ENCODE measurements around the gene ZDHHC13.

Gene ZDHHC13, protein sequence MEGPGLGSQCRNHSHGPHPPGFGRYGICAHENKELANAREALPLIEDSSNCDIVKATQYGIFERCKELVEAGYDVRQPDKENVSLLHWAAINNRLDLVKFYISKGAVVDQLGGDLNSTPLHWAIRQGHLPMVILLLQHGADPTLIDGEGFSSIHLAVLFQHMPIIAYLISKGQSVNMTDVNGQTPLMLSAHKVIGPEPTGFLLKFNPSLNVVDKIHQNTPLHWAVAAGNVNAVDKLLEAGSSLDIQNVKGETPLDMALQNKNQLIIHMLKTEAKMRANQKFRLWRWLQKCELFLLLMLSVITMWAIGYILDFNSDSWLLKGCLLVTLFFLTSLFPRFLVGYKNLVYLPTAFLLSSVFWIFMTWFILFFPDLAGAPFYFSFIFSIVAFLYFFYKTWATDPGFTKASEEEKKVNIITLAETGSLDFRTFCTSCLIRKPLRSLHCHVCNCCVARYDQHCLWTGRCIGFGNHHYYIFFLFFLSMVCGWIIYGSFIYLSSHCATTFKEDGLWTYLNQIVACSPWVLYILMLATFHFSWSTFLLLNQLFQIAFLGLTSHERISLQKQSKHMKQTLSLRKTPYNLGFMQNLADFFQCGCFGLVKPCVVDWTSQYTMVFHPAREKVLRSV
- long read RNA-seq, donor 1, partial matches to known transcripts, result 5 of 8 reads
- long read RNA-seq, donor 1, other reads (novel, unspliced or antisense), result 0 of 8 reads
- long read RNA-seq, donor 2, partial matches to known transcripts, result 0 of 3 reads
- long read RNA-seq, donor 2, other reads (novel, unspliced or antisense), result 0 of 3 reads
- long read RNA-seq, donor 3, partial matches to known transcripts, result 5 of 6 reads
- long read RNA-seq, donor 3, other reads (novel, unspliced or antisense), result 0 of 6 reads
- long read RNA-seq, donor 4, result 0 reads
- long read RNA-seq, donor 5, transcript ZDHHC13-202 (17 exons, 2,445 nt), result major isoform, 6 of 7 reads
- long read RNA-seq, donor 5, partial matches to known transcripts, result 0 of 7 reads
- long read RNA-seq, donor 5, other reads (novel, unspliced or antisense), result 0 of 7 reads
- long read RNA-seq, donor 6, partial matches to known transcripts, result 6 of 9 reads
- long read RNA-seq, donor 6, other reads (novel, unspliced or antisense), result 0 of 9 reads
- long read RNA-seq, donor 7, partial matches to known transcripts, result 0 of 2 reads
- long read RNA-seq, donor 7, other reads (novel, unspliced or antisense), result 0 of 2 reads
- long read RNA-seq, donor 8, partial matches to known transcripts, result 0 of 2 reads
- long read RNA-seq, donor 8, other reads (novel, unspliced or antisense), result 0 of 2 reads

DNA sequence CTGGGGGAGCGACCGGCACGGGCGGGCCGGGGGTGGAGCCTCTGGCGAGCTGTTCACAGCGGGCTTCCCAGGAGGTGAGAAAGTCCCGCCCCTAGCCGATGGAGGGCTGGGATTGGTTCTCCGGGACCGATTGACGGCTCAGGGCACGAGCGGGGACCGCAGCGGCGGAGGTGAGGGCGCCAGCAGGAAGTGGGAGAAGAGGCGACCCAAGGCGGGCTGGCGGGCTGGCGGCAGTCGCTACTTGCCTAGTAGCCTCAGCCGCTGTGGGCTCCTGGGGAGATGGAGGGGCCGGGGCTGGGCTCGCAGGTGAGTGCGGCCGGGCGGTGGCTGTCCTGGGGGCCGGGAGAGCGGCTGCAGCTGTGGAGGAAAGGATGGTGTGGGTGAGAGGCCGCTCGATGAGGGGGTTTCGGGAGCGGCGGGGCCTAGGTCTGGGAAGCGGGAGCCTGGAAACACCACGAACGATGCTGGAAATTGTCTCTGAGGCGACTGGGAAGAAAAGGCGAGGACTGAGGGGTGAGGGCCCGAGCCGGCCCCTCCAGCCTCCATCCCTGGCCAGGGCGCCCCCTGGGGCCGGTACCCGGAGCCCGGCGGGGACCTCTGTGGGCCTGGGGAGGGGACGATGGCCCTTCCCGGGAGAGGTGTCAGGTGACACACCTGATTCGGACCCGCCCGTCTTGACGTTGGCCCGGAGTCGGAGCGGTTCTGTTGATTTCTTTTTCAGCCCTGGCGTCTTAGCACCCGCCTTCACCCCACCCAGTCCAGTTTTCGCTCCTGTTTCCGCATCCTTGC lies at the start of gene ZDHHC13:
TSS of gene ZDHHC13 (plus strand) at position 198 of the 789 bp plus-strand sequence. CDS start at position 280, 82 bp downstream.
- peak; percentile 83 for DNase-seq

DNA sequence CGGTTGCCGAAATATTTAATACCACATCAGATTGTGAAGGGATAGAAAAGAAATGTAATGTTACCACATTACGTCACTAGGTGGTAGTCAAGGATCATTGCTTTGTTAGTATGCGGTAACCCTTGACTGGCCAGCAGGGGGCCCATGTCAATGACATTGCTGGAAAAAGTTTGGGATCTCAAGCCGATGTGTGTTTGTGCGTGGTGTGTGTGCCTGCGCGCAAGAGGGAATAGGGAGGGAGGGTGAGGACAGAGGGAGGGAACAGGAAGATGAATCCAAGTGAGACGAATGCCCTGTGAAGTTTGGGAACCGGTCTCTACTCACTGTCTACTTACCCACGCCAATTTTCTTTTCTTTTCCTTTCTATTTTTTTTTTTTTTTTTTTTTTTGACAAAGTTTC lies 45.7 kb upstream of the ZDHHC13 start:
- peak; percentile 53 for DNase-seq

DNA sequence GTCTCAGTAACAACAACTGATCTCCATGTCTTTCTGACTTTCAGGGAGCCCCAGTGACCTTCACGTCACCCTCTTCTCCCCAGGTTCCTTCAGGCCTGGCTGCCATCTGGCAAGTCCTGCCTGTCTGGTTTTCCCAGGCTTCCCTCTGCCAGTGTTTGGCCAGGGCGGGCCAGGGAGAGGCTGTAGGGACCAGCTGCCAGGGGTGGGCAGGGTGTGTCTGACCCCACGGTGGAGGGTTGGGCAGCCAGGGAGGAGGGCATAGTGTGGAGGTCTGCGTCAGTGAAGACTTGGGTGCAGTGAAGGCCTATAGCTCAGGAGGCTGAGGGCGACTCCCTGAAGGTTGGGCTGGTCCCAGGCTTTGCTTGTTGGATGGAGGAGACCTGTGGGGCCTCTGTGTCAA lies 44.5 kb upstream of the ZDHHC13 start:
- no peak for DNase-seq

DNA sequence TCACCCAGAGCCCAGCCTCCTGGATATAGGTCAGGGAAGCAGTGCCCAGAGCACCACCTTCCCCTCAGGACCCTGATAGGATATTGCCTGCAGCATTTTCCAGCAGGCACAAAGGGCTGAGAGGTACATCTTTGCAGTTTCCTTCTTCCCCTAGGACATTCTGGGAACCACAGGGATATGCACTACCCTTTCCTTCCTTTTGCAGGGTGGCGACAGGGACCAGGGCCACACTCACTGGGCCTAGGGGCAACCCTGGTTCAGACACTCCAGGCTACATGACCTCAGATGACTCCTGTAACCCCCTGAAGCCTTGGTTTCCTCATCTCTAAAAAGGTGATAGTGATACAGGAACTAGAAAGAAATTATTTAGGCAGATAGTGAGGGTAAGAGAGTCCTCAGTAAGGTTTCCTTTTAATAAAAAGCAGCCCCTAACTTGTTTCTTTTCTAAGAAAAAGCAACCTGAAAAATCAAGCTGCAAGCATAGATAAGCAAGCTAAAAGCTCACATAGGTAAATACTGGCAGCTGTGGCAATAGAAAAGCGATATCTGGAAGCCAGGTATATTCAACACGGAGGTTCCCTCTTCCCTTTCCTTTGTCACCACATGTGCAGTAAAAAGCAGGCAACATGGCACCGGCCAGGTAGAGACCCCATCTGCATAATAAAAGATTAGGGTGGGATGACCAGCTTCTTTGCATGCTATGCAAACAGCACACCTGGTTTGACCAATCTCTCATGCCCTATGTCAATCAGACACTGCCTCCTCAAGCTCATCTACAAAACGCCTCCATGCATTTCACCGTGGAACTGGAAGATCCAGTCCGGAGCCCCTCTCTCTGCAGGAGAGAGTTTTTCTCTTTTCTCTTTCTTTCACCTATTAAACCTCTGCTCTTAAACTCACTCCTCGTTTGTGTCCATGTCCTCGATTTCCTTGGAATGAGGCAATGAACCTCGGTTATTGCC lies 43.2 kb upstream of the ZDHHC13 start:
- DNase-seq, result no peak

DNA sequence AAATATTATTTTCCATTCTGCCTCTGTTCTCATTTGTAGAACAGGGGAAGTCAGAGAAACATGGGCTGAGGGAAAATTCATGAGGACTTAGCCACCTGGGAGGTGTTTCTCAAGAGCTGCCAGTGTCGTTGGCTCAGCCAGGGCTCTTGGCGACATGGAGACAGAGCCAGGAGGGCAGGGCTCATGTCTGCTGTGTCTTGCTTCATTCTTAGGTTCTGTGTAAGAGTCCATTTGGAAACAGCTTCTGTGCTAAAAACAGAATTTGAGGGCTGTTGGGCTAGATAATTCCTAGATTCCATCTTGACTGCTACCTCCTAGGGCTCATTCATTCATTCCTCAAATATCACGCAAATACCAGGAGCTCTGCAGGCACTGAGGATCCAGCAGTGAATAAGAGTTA lies 41.3 kb upstream of the ZDHHC13 start:
- DNase-seq, result no peak

DNA sequence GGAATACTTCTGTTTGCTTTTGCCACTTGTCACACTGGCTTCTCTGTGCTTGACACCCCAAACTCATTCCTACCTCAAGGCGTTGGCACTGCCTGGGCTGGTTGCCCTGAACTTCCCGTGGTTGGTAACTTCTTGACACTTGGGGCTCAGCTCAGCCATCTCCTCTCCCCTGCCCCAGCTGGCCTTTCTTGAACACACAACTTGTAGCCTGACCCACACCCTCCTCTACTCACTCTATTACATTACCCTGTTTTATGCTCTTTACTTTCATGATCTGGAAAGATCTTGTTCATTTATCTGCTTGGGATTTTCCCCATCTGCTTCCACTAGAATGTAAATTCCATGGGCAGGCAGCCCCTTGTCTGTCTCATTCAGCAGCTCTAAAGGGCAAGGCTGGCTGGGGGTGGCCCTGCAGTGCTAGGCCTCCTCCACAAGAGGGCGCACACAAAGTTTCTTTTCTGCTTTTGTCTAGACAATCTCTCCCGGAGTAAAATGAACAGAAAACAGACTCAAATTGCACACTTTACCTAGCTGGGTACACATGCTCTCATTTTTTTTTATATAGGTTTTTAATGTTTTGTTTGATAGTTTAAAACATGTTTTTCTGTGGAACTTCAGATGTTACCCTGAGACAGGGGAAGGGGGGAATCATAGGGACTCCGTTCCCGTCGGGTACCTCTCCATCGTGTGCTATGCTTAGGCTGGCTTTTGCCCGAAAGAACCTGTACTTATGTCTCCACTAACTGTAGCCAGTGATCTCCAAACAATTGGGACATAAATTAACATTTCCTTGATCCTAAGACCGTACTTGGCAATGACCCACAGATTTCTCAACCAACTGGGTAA lies 40.0 kb upstream of the ZDHHC13 start:
- peak; percentile 55 for DNase-seq

DNA sequence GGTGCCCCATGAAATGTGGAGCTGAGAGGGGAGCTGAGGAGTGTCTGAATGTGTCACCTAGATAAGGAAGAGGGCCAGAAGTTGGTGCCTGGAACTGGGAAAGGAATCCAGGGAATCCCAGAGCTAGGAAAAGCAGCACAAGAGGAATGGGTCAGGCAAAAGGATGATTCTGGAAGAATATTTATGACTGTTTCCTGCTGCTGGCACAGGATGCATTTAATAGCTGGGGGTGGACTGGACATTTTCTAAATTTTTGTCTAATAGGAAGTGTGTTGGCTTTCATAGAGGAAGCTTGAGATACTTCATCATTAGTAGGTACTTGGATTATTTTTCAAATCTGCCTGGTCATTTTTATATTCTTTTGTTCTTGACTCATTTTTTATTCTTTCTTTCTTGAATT lies 39.0 kb upstream of the ZDHHC13 start:
- no peak for DNase-seq

DNA sequence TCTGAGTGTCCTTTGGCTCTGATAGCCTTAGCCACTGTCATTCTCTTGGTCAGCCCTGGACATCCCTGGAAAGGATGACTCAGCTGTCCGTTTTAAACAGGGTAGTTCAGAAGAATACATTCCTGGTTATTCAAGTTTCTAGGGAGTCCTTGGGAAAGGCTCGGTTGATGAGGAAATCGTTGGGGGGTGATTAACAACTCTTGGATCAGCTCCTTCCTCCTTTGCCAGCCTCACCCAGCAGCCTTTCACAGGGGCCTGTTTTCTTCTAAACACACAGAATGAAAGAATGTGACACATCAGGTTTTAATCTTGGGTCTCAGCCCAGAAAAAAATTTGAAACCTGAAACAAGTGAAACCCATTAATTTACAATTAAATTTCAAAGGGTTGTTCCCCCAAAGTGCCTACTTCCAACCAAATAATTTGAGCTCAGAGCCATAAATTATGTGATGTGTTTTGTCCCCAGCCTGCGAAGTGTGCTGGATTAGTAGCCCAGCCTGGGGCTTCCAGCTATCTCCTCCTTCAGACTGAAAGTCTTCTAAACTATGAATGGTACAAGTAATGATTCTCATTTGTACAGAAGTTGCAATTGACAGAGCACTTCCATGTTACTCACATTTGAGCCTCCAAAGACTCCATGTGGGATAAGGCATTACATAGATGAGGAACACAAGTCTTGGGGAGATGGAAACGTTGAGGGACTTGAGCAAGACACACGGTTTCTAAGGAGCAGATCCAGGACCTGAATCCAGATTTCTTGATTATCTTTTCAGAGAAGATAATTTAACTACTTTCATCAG lies 37.1 kb upstream of the ZDHHC13 start:
- no peak for DNase-seq

DNA sequence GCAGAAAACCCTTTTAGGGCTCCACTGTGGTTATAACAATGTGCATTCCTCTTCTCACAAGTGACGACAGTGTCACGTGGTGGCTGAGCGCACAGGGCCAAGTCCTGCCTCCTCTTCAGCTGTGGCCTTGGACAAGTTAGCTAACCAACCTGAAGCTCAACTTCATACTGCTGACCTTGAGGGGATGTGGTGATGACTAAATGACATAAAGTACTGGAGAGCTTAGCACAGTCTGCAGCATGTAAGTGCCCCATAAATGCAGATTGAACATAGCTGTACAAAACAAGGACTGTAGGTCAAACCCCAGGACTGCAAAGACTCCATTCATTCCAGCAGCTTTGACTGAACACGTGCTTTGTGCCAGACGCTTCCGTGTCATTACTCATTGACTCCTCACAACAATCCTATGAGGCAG lies 36.4 kb upstream of the ZDHHC13 start:
- DNase-seq, result no peak

DNA sequence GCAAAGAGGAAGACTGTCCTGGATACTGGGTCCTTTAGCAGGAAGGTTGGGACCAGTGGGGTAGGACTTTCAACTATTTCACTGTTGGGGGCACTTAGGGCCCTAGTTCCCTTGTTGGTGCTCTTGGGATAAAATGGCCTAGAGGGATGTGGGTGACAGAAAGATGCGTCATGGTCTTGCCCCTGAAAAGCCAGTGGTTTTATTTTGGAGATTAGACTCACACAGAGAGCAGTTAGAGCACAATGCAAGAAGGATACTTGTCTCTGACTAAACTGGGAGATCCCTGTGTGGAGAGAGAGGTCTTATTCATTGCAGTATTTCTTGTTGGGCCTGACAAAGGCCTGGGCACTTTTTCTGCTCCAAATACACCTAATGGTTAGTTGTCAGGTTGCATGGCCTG lies 33.8 kb upstream of the ZDHHC13 start:
- DNase-seq, result no peak

DNA sequence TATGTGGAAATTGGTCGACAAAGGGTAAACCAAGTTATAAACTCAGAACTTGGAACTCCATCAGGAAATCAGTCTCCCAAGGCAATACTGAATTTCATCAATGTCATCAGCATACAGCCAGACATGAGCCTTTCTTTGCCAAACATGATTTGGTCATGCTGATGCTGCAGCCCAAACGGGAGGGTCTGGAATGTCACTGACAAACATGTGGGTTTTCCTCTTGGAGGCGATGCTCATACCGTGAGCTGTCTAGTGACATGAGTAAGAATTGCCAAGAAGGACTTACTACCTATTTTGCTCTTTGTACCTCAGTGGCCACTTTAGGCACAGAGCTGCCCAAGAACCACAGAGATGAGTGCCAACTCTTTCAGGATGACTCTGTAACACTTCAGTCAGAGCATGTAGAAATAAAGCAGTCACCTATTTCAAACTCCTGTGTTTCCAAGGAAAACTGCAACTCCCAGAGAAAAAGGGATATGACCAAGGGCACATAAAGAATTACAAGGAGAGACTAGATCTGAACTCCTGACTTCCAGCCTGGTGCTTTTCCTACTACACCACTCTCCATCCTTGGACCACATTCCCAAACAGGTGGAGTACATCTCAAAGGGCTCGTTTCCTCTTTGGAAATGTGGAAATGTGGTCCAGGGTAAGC lies 32.2 kb upstream of the ZDHHC13 start:
- DNase-seq, result no peak

DNA sequence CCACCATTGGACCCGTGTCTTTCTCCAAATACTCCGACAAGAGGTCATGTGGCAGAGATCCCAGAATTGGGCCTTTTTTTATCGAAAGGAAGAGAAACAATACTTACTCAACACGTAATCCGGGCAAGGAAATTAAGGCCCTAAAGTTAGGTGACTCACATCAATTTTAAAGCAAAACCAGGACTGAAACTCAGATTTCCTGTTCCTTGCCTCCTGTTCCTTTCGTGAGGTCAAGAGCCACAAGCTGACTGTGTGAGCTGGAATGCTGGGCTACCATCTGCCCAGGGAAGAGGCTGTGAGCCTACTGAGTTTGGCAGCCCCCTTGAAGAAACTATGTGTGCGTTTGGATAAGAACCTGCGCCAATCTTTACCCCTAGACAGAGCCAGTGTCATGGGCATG lies 29.3 kb upstream of the ZDHHC13 start:
- DNase-seq, result no peak

DNA sequence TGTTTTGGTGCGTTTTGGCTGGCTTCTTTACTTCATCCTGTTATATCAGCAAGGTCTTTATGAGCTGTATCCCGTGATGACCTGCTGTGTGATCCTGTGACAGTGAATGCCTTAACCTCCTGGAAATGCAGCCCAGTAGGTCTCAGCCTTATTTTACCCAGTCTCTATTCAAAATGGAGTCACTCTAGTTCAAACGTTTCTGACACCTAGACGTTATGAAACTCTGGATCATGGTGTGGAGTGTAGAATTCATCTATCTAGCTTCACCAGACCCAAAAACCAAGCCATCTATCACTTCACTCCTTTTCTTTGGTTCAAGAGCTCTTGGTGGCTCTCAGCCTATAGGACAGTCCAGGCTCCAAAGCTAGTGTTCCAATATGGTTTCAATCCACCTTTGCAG lies 28.2 kb upstream of the ZDHHC13 start:
- no peak for DNase-seq

DNA sequence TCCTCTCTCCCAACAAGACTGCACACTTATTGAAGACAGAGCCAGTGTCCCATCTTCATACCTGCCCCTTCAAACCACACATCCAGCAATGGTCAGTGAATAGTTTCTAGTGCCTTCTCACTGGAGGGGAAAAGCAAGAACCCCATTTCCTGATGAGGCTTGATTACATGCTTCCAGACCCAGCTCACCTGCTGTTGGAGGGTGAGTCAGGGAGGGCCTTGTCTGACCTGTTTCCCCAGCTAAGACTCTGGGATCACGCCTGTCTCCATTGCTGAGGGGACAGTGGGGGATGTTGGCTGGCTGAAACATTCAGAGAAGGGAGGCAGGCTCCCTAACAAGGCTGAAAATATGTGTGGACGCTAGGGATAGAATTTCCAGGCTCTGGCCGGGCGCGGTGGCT lies 27.5 kb upstream of the ZDHHC13 start:
- DNase-seq, result no peak

DNA sequence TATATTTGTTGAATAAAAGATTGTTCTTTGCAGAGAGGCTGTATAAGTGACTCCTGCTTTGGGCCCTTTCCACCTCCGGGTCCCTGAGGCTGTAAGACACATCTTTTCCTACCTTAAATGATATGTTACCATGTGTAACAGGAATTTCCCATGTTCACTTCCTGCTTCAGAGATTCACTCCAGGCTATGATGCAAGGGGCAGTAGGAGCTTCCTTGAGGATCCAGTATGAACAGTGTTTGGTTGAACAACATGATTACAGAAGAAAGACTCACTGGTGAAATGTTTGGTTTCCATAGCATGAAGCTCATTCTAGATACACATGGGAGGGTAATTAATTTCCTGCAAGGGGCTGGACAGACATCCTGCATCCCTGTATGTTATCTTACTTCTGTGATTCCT lies 25.6 kb upstream of the ZDHHC13 start:
- no peak for DNase-seq

DNA sequence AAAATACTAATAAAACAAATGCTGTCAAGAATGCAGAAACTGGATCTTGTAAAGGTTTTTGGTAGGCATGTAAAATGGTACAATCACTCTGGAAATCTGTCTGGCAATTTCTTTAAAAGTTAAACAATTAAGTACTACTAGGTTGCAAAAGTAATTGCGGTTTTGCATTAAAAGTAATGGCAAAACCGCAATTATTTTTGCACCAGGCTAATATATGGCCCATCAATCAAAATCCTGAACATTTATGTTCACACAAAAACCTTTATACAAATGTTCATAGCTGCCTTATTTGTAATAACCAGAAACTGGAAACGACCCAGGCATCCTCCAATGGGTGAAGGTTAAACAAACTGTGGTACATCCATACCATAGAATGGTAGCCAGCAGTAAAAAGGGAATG lies 24.6 kb upstream of the ZDHHC13 start:
- no peak for DNase-seq

DNA sequence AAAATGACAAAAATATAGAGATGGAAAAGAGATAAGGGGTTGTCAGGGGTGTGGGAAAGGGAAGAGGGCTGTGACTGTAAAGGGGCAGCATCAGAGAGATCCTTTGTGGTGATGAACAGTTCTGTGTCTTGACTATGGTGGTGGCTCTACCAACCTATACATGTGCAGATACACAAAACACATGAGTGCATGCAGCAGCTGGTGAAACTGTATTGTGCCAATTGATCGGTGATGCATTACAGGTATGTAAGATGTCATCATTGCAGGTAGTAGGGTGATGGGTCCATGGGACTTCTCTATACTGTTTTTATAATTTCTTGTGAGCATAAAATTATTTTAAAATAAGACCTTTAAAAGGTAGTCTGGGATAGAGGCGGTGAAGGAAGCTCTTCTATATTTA lies 24.1 kb upstream of the ZDHHC13 start:
- no peak for DNase-seq

DNA sequence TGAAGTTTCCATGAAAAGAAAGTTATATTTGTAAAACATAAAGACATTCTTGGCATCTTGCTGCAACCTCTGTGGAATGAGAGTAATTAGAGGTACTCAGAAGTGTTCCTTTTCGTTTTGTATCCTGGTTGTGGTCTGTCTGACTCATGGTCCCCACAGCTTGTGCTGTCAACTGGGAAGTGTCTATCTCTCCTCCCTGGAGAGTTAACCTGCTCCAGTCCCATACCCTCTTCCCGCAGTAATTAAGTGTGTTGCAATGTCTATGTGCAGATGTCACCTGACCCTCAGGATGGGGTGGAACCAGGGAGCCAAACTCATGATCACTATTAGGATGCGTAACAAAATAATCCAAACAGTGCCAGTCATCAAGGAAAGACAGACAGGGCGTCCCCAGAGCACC lies 23.0 kb upstream of the ZDHHC13 start:
- no peak for DNase-seq

Measured in right kidney (tissue), 9 donors.